Activated CD4-positive, alpha-beta T cell treated with anti-CD3 and anti-CD28 coated beads for 48 hours (primary cell): ENCODE results near the gene SNRNP48.

Experiments
- DNase-seq: peaks from one replicate; pipeline ENCODE4 v3.0.0-alpha.2; 2020

Gene SNRNP48

DNA sequence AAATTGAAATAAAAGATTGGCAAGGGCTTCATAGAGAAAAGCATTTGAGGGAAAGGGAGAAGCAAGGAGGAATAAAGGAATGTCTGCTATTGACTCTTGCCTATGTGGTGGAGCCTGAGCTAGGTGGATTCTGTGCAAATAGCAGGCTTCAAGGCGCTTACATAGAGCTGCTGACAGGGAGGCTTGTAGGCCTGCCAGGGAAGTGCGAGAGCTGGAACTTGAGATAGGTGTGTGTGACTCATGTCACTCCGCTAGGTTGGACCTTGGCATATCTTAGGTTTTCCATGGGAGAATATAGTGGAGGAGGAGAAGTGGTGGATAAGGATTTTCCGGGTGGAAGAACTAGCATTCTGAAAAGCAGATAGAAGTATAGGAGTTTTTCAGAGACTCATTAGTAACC, 14.0 kb downstream of the SNRNP48 start:
- DNase-seq: no peak

GRCh38 chr6:7604506-7604905, 14.5 kb downstream of the SNRNP48 start:
- no peak for DNase-seq

DNA sequence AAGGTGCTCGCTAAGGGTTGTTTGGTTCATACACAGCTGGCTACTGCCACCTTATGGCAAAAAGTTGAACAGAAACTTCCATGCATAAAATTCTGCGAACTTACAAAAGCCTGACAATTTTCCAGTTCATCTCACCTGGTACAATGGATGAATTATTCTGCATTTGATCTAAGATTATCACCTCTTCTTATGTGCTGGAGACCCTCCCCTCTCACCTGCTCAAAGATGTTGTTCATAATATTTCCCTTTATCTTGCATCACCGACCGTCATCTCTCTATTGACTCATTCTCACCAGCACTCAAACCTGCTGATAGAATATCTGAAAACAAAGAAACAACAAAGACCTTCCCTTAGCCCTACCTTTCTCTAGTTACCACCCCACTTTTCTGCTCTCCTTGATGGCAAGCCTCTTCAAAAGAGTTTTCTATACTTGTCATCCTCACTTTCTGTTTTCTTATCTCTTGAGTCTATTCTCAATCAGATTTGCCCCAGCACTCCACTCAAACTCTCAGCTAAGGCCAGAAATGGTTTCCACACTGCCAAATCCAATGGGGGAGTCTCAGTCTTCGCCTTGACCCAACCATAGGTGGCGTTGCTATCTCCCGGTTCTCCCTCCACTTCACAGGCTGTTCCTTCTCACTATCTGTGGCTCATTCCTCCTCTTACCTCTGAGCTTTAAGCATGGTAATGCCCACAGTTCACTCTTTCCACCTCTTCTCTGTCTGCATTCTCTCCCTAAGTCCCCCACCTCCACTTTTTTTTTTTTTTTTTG, 25.8 kb downstream of the SNRNP48 start:
- DNase-seq: peak; percentile 39

GRCh38 chr6:7617801-7618764, 28.1 kb downstream of the SNRNP48 start:
- peak; percentile 28 for DNase-seq

DNA sequence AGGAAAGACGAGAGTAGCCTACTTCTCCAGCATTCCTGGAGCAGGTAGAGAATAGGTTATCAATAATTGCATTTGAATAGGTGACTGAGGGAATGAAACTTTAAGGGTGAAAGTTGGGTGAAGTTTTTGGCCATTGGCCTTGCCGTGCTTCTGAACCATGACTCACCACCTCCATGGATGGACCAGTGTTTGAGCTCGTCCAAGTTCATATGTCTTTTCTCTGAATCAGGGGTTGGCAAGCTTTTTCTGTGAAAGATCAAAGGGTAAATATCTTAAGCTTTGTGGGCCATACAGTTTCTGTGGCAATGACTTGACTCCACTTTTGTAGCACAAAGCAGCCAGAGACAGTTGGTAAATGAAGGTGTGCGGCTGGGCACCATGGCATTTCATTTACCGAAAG, 31.8 kb downstream of the SNRNP48 start:
- no peak for DNase-seq

DNA sequence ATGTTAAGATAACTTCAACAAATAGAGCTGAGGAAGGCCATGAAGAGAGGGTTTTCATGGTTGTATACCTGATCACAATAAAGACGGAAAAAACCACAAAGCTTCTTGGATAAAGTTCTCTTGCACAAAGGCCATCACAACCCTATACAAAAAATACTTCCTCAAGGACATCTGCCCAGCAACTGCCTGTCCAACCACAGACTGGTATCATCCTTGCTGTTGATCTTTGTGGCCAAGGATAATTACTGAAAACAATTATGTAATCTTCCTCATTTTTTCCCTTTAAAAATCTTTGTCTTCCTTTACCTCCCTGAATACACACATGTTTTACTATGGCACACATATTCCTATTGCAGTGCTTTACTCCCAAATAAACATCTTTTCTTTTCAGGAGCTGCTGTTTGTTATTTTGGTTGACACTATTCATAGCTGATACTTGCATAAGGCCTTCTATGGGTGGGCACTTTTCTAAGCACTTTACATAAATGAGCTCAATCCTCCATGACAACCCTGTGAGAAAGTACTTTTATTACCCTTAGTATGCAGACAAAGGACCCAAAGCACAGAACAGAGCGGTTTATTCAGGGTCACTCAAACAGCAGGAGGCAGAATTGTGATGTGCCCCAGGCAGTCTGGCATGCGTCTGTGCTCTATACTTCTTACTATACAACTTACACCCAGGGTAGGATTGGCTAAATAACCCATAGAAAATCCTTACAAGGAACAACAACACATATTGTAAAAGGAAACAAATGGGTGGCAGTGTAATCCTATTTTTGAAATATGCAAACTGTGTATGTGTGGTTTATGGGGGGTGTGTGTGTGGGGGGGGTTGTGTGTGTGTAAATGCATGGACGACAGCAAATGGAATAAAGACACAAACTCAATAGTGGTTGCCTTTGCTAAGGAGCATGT, 35.1 kb downstream of the SNRNP48 start:
- DNase-seq: no peak

GRCh38 chr6:7628479-7628878, 38.5 kb downstream of the SNRNP48 start:
- DNase-seq: no peak

DNA sequence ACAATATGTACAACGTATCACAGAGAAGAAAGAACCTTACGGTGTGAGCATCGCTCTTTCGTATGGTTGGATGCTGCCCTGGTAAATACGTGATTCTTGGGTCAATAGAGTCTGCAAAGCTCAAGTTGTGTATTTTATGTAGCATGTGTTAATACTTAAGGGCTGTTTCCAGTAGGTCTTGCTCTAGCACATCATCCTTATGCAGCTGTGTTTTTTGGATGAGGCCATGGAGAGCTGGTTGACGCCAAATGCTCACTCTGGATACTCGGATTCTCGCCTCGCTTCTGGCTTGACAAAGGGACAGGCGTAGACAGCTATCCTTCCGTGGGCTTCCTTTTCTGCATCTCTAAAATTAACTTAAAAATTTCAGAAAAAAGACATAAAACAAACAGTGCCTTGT, 38.9 kb downstream of the SNRNP48 start:
- DNase-seq: no peak

GRCh38 chr6:7629321-7629720, 39.3 kb downstream of the SNRNP48 start:
- DNase-seq: no peak

DNA sequence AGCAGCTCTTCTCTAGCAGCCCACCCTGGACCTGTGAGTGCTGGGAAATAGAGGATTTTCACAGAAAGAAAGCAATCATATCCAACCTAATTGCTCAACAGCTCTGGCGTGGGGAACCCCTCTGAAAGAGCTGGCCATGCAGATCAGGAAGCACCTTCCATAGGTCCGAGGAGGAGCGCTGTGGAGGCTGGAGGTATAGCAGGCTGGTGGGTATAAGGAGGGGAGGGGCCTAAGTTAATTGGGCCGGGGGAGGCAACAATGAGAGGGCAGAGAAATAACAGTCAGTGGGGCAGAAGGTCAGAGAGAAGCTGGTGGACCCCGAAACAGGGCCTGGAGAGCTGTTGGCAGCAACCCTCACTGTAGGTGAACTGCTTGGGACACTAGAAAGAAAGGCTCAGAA, 40.8 kb downstream of the SNRNP48 start:
- DNase-seq: no peak

GRCh38 chr6:7631466-7631865, 41.5 kb downstream of the SNRNP48 start:
- DNase-seq: no peak

GRCh38 chr6:7632501-7633290, 42.7 kb downstream of the SNRNP48 start:
- DNase-seq: no peak

GRCh38 chr6:7633361-7633760, 43.4 kb downstream of the SNRNP48 start:
- DNase-seq: no peak

DNA sequence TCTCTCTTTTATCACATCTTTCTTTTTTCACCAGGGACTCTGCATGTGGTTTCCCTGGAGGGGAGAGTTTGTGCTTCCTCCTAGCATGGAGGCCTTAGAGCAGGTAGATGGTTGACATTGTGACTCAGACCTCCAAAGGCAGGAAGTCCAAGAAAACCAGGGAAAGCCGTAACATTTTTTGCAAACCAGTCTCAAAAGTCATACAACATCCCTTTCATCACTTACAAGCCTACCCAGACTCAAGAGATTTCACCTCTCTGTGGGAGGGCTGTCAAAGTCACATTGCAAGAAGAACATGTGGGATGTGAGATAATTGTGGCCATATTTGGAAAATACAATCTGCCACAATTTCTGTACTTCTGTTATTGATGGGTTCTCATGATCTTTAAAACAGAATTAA, 46.2 kb downstream of the SNRNP48 start:
- no peak for DNase-seq

GRCh38 chr6:7637533-7637932, 47.5 kb downstream of the SNRNP48 start:
- no peak for DNase-seq

DNA sequence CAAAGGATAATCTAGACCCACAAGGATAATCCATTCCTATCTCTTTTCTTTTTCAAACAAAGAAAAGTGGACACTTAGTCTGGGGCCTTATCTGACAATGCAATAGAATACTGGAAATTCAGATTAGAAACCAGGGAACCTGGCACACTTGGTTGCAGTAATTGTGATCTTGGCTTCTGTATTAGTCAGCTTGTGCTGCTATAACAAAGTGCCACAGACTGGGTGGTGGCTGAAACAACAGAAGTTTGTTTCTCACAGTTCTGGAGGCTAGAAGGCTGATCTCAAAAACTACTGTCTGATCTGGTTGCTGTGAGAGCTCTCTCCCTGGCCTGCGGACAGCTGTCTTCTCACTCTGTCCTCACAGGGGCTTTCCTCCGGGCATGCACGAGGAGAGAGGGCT, 49.4 kb downstream of the SNRNP48 start:
- DNase-seq: no peak

GRCh38 chr6:7640016-7640415, 50.0 kb downstream of the SNRNP48 start:
- no peak for DNase-seq

DNA sequence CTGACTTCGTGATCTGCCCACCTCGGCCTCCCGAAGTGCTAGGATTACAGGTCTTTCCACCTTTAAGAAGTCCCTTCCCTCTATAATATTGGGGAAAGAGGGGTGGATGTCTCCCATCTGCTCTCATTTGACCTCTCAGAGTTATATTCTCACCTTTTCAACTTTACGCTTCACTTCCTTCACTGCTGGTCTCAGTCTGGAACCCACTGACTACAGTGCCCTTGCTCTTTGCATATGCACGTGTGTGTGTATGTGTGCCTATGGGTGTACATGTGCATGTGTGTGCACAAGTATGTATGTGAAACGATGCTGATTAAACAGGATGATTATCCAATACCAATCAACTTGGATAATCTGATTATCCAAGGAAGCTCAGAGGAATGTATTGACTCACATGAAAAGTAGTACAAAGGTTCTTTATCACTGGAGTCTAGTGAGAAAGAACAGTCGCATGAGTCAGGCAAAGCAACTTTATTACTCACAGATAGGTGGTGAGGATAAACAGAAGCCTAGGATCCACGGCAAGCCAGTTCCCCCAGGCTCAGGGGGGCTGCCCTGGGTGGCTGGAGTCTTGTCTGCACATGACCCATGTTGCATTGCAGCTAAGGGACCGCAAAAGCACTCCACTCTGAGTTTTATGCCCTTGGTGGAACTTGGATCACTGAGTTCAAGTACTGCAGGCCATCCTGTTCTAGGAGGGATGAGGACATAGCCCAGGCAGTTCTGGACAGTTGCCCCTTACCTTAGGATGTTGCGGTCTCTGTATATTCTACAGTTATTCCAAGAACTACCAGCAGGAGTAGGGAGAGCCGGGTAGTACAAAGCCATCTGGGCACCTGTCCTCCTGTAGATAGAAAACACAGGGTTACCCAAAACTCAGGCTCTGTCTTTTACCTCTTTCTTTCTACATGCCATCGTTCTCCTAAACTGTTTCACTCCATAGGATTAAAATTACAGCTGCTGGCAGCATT, 50.9 kb downstream of the SNRNP48 start:
- no peak for DNase-seq

GRCh38 chr6:7642791-7643190, 52.8 kb downstream of the SNRNP48 start:
- DNase-seq: no peak

DNA sequence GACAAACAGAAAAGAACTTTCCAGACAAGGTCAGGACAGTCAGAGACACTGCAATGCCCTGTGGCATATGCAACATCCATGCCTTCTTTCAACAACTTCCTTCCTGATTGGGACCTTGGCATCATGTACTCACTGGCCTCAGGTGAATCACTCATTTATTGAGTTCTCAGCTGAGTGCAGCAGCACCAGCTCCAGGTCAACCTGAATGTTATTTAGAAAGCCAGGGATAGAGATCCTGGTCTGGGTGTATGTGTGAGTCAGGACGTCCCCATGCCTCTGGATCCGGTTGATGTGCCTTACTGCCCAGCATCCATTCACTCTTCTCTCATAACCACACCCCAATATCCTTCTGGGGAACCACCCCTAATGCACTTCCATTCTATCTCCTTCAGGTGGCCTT, 54.4 kb downstream of the SNRNP48 start:
- no peak for DNase-seq

GRCh38 chr6:7646394-7646793, 56.4 kb downstream of the SNRNP48 start:
- no peak for DNase-seq
